ENCODE results near the gene SGMS1. TPM values are rescaled to one million over a fixed set of nuclear protein-coding genes. Genes with fewer than 3 reads are reported as not detected.
A peak's percentile ranks its signal among the peaks of the same experiment; 100 is the strongest.

Gene SGMS1
- total RNA-seq, 1 donor from 2014 or later, result 76.2 TPM

- no peak for DNase-seq (ENCODE audit: low read depth in 2 of 2)
Observed at GRCh38 chr10:50345545-50345944, 278.2 kb downstream of the SGMS1 start.

- no peak for DNase-seq (ENCODE audit: low read depth in 2 of 2)
Observed at GRCh38 chr10:50343702-50344331, 279.9 kb downstream of the SGMS1 start.

- no peak for DNase-seq (ENCODE audit: low read depth in 2 of 2)
Observed at GRCh38 chr10:50341987-50342386, 281.8 kb downstream of the SGMS1 start.

- no peak for DNase-seq (ENCODE audit: low read depth in 2 of 2)
Observed at GRCh38 chr10:50336140-50336539, 287.6 kb downstream of the SGMS1 start.

GRCh38 chr10:50335397-50335796 lies 288.4 kb downstream of the SGMS1 start:
- DNase-seq (ENCODE audit: low read depth in 2 of 2), result no peak

GRCh38 chr10:50334273-50334672 lies 289.5 kb downstream of the SGMS1 start:
- no peak for DNase-seq (ENCODE audit: low read depth in 2 of 2)

GRCh38 chr10:50333872-50334271 lies 289.9 kb downstream of the SGMS1 start:
- no peak for DNase-seq (ENCODE audit: low read depth in 2 of 2)

GRCh38 chr10:50332108-50332842 lies 291.5 kb downstream of the SGMS1 start:
- no peak for DNase-seq (ENCODE audit: low read depth in 2 of 2)

GRCh38 chr10:50331486-50331885 lies 292.3 kb downstream of the SGMS1 start:
- DNase-seq (ENCODE audit: low read depth in 2 of 2), result no peak

GRCh38 chr10:50326757-50327701 lies 296.7 kb downstream of the SGMS1 start:
- peak; percentile 71 to 79 for DNase-seq (ENCODE audit: low read depth in 2 of 2)

- no peak for DNase-seq (ENCODE audit: low read depth in 2 of 2)
Observed at GRCh38 chr10:50326172-50326555, 297.6 kb downstream of the SGMS1 start.

- DNase-seq (ENCODE audit: low read depth in 2 of 2), result peak; percentile 4 to 95
Observed at GRCh38 chr10:50325449-50326171, 298.1 kb downstream of the SGMS1 start.

- no peak for DNase-seq (ENCODE audit: low read depth in 2 of 2)
Observed at GRCh38 chr10:50324680-50325393, 298.9 kb downstream of the SGMS1 start.

- DNase-seq (ENCODE audit: low read depth in 2 of 2), result no peak
Observed at GRCh38 chr10:50324046-50324445, 299.7 kb downstream of the SGMS1 start.

- peak; percentile 35 to 52 for DNase-seq (ENCODE audit: low read depth in 2 of 2)
Observed at GRCh38 chr10:50322077-50322476, 301.7 kb downstream of the SGMS1 start.

- no peak for DNase-seq (ENCODE audit: low read depth in 2 of 2)
Observed at GRCh38 chr10:50318129-50318528, 305.6 kb downstream of the SGMS1 start.

- no peak for DNase-seq (ENCODE audit: low read depth in 2 of 2)
Observed at GRCh38 chr10:50316695-50317648, 306.8 kb downstream of the SGMS1 start.

- no peak for DNase-seq (ENCODE audit: low read depth in 2 of 2)
Observed at GRCh38 chr10:50316174-50316573, 307.6 kb downstream of the SGMS1 start.

- DNase-seq (ENCODE audit: low read depth in 2 of 2), result peak in 1 of 2 donors; percentile 9
Observed at GRCh38 chr10:50315424-50315823, 308.3 kb downstream of the SGMS1 start.

Data from lung microvascular endothelial cell (primary cell).